ENCODE data around the gene SH3GL1. TPM values are rescaled to one million over a fixed set of nuclear protein-coding genes. Genes with fewer than 3 reads are reported as not detected.

Gene SH3GL1
- total RNA-seq, 1 experiment from 2014 or later: 59.8 TPM

DNA sequence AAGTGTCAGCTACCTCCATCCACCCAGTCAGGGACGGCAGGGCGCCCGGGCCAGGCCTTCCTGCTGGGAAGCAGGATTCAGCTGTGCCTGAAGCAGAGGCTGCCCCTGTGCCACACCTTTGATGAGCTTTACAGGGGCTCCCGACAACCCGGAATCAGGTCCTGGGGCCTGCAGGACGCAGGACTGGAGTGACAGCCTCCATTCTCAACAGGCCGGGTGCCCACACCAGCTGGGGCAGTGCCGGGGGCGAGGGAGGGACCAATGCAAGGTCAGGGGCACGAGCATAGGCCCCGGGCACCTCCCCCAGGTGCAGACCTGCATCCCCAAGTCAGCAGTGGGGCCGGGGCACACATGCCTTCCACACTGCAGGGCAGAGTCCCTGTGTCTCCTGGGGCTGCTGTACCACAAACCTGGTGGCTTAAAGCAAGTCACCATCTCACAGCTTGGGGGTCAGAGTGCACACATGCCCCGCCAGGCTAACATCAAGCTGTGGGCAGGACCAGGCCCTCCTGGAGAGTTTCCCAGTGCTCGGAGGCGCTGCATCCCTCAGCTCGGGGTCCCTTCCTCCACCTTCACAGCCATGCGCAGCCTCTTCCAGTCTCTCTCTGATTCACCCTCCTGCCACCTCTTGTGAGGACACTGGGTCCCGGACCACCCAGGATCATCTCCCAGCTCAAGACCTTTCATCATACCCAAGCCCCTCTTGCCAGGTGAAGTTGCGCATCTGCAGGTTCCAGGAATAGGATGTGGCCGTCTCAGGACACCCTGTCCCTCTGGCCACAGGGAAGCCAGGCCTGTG is 43.8 kb upstream of the SH3GL1 start:
- no peak overlapping the region for H3K4me3 ChIP-seq (ENCODE audit: low read length)
- H3K27ac ChIP-seq (ENCODE audit: low read length): no peak overlapping the region
- no peaks in the 10 kb centered on the region for H3K9me3 ChIP-seq (ENCODE audit: low read length)
- H3K36me3 ChIP-seq (ENCODE audit: low read depth, low read length): no peaks in the 10 kb centered on the region
- TF ChIP-seq EZH2 (IDR thresholded peaks at IDR 0.05; ENCODE audit: low read length, unreplicated experiment) (no peak), EZH2phosphoT487 (IDR thresholded peaks at IDR 0.05; ENCODE audit: borderline replicate concordance, low read length) (no peak), CTCF (conservative IDR thresholded peaks at IDR 0.05; ENCODE audit: low read depth, low read length) (no peak)
- no peaks in the 10 kb centered on the region for H3K4me1 ChIP-seq (ENCODE audit: insufficient read depth, low read length)
- ATAC-seq (no peak; the same call in 1 of the 2 replicates), DNase-seq (no peak)
- intact Hi-C loops (cut with micrococcal nuclease): no loop called here
- H3F3A ChIP-seq (ENCODE audit: low read length, unreplicated experiment): no peaks in the 10 kb centered on the region
- ChIA-PET CTCF (no interaction called here), POLR2A (ENCODE audit: unreplicated experiment) (no interaction called here)
- H3K9me2 ChIP-seq (replicated peaks; ENCODE audit: low read length): no peaks in the 10 kb centered on the region
- H3K9ac ChIP-seq (ENCODE audit: low read length): no peak overlapping the region
- no peaks in the 10 kb centered on the region for H3K27me3 ChIP-seq (ENCODE audit: low read length)
- no peaks in the 10 kb centered on the region for H3K79me2 ChIP-seq (ENCODE audit: low read length)
- no peak overlapping the region for H2AFZ ChIP-seq (ENCODE audit: low read length)
- BruUV-seq (replicated peaks): no TSS peak
- no peak overlapping the region for H3K4me2 ChIP-seq (ENCODE audit: low read length)
- H4K20me1 ChIP-seq (ENCODE audit: low read length): no peaks in the 10 kb centered on the region

GRCh38 chr19:4443188-4443587 is 42.8 kb upstream of the SH3GL1 start:
- DNase-seq: no peak
- Histone ChIP-seq H2AFZ (ENCODE audit: low read length) (no peak overlapping the region), H3K79me2 (ENCODE audit: low read length) (no peaks in the 10 kb centered on the region), H3K9me2 (replicated peaks; ENCODE audit: low read length) (no peaks in the 10 kb centered on the region), H3F3A (ENCODE audit: low read length, unreplicated experiment) (no peaks in the 10 kb centered on the region), H3K4me1 (ENCODE audit: insufficient read depth, low read length) (no peaks in the 10 kb centered on the region), H3K9me3 (ENCODE audit: low read length) (no peaks in the 10 kb centered on the region), H3K9ac (ENCODE audit: low read length) (no peak overlapping the region), H3K4me3 (ENCODE audit: low read length) (no peak overlapping the region), H3K27ac (ENCODE audit: low read length) (no peak overlapping the region), H4K20me1 (ENCODE audit: low read length) (no peaks in the 10 kb centered on the region), H3K36me3 (ENCODE audit: low read depth, low read length) (no peaks in the 10 kb centered on the region), H3K27me3 (ENCODE audit: low read length) (no peaks in the 10 kb centered on the region), H3K4me2 (ENCODE audit: low read length) (no peak overlapping the region)
- POLR2A ChIA-PET (ENCODE audit: unreplicated experiment): no interaction called here
- intact Hi-C loops (cut with micrococcal nuclease): no loop called here
- CTCF ChIA-PET: no interaction called here
- no peak for TF ChIP-seq CTCF (conservative IDR thresholded peaks at IDR 0.05; ENCODE audit: low read depth, low read length)
- TF ChIP-seq EZH2 (IDR thresholded peaks at IDR 0.05; ENCODE audit: low read length, unreplicated experiment): no peak
- TF ChIP-seq EZH2phosphoT487 (IDR thresholded peaks at IDR 0.05; ENCODE audit: borderline replicate concordance, low read length): no peak
- no peak for ATAC-seq
- BruUV-seq (replicated peaks): no TSS peak

DNA sequence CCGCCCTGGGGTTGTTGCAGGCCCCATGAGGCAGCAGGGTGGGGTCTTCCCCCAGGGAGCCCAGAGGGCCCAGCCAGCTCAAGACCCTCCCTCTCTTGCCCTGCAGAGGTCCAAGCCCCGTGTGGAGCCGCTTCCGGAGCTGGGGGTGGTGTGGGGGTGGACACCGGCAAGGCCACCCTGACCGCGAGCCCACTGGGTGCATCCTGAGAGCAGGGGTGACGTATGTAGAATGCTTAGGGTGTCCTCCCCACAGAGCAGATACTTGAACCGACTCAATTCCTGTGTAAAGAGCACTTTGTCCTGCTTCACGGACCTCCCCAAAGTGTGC is 42.4 kb upstream of the SH3GL1 start:
- Histone ChIP-seq H3K27ac (ENCODE audit: low read length) (no peak overlapping the region), H3K4me1 (ENCODE audit: insufficient read depth, low read length) (no peaks in the 10 kb centered on the region), H4K20me1 (ENCODE audit: low read length) (no peaks in the 10 kb centered on the region), H3K4me2 (ENCODE audit: low read length) (no peak overlapping the region), H3K4me3 (ENCODE audit: low read length) (no peak overlapping the region), H3K27me3 (ENCODE audit: low read length) (no peaks in the 10 kb centered on the region), H3K9me3 (ENCODE audit: low read length) (no peaks in the 10 kb centered on the region), H3F3A (ENCODE audit: low read length, unreplicated experiment) (no peaks in the 10 kb centered on the region), H3K9ac (ENCODE audit: low read length) (no peak overlapping the region), H3K9me2 (replicated peaks; ENCODE audit: low read length) (no peaks in the 10 kb centered on the region), H3K79me2 (ENCODE audit: low read length) (no peaks in the 10 kb centered on the region), H3K36me3 (ENCODE audit: low read depth, low read length) (no peaks in the 10 kb centered on the region), H2AFZ (ENCODE audit: low read length) (no peak overlapping the region)
- intact Hi-C loops (cut with micrococcal nuclease): no loop called here
- TSS peak; percentile 48 for BruUV-seq (replicated peaks)
- ChIA-PET CTCF (no interaction called here), POLR2A (ENCODE audit: unreplicated experiment) (no interaction called here)
- ATAC-seq: no peak
- TF ChIP-seq EZH2 (IDR thresholded peaks at IDR 0.05; ENCODE audit: low read length, unreplicated experiment) (no peak), EZH2phosphoT487 (IDR thresholded peaks at IDR 0.05; ENCODE audit: borderline replicate concordance, low read length) (no peak), CTCF (conservative IDR thresholded peaks at IDR 0.05; ENCODE audit: low read depth, low read length) (no peak)
- no peak for DNase-seq
